ENCODE measurements around the gene C12orf76.
"Not testable (repeated sequence)": the region's sequence is repeated elsewhere in the genome, so short reads cannot be mapped to it uniquely, and the experiment has no call there.

The C12orf76 gene

DNA sequence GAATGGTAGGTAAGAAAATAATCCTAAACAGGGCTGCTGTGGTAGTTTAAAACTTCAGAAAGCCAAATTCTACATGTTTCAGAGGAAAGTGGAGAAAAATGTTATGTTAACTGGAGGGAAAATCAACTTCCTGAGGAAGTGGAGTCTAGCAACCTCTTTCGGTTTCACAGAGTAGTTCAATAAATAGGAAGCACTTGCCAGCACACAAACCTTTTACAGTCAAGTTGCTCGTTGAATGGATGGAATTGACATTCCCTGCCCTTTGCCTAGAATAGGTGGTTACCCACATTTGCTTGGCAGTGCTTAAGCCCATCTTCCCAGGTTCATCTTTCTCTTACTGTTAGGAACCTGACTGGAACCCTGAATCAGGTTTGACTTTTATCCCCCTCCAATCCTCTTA lies 33.2 kb downstream of the C12orf76 start:
- DNase-seq: peak; percentile 82

- DNase-seq: no peak
Measured at GRCh38 chr12:110012659-110013058, 35.7 kb downstream of the C12orf76 start.

GRCh38 chr12:110012137-110012536 lies 36.2 kb downstream of the C12orf76 start:
- peak; percentile 78 for DNase-seq

- peak; percentile 78 for DNase-seq
Measured at GRCh38 chr12:110010853-110011723, 37.2 kb downstream of the C12orf76 start.

DNA sequence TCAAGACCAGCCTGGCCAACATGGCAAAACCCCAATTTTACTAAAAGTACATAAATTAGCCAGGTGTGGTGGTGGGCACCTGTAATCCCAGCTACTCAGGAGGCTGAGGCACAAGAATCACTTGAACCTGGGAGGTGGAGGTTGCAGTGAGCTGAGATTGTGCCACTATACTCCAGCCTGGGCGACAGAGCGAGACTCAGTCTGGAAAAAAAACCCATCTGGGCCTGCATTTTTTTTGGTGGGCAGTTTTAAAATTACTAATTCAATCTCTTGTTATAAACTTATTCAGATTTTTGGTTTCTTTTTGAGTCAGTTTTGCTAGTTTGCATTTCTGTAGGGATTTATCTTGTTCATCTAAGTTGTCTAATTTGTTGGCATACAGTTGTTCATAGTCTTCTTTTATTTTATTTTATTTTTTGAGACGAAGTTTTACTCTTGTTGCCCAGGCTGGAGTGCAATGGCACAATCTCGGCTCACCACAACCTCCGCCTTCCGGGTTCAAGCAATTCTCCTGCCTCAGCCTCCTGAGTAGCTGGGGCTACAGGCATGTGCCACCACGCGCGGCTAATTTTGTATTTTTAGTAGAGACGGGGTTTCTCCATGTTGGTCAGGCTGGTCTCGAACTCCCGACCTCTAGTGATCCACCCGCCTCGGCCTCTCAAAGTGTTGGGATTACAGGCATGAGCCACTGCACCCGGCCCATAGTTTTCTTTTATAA lies 39.5 kb downstream of the C12orf76 start:
- not testable (repeated sequence) for DNase-seq

DNA sequence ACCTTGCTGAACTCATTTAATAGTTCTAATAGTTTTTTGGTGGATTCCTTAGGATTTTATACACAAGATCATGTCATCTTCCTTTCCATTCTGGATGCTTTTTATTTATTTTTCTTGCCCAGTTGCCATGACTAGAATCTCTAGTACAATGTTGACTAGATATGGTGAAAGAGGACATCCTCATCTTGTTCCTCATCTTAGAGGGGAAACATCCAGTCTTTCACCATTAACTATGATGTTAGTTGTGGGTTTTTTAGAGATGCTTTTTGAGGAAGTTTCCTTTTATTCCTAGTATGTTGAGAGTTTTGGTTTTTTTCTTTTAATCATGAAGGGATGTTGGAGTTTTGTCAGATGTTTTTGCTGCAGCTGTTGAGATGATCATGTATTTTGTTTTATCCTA lies 40.4 kb downstream of the C12orf76 start:
- peak; percentile 96 for DNase-seq

DNA sequence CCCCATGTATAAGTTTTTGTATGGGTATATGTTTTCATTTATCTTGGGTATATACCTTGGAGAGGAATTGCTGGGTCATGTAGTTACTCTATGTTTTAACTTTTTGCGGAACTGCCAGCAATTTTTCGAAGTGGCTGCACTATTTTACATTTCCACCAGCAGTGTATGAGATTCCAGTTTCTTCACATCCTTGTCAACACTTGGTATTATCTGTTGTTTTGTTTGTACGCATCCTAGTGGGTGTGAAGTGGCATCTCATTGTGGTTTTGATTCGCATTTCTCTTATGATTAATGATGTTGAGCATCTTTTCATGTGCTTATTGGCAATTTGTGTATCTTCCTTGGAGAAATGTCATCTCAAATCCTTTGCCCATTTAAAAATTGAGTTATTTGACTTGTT lies 42.2 kb downstream of the C12orf76 start:
- DNase-seq: no peak

GRCh38 chr12:110005319-110005973 lies 42.9 kb downstream of the C12orf76 start:
- DNase-seq: no peak

- no peak for DNase-seq
Measured at GRCh38 chr12:110004598-110004997, 43.7 kb downstream of the C12orf76 start.

GRCh38 chr12:110002676-110003515 lies 45.4 kb downstream of the C12orf76 start:
- no peak for DNase-seq

GRCh38 chr12:110001596-110001995 lies 46.7 kb downstream of the C12orf76 start:
- no peak for DNase-seq

GRCh38 chr12:109999983-110000505 lies 48.3 kb downstream of the C12orf76 start:
- DNase-seq: peak; percentile 26

- DNase-seq: no peak
Measured at GRCh38 chr12:109999649-109999971, 48.7 kb downstream of the C12orf76 start.

GRCh38 chr12:109998904-109999648 lies 49.2 kb downstream of the C12orf76 start, which contains the start of gene ANKRD13A:
ANKRD13A (plus strand) TSS chr12:109999430; CDS start chr12:109999689, 259 bp downstream.
- peak; percentile 90 for DNase-seq

DNA sequence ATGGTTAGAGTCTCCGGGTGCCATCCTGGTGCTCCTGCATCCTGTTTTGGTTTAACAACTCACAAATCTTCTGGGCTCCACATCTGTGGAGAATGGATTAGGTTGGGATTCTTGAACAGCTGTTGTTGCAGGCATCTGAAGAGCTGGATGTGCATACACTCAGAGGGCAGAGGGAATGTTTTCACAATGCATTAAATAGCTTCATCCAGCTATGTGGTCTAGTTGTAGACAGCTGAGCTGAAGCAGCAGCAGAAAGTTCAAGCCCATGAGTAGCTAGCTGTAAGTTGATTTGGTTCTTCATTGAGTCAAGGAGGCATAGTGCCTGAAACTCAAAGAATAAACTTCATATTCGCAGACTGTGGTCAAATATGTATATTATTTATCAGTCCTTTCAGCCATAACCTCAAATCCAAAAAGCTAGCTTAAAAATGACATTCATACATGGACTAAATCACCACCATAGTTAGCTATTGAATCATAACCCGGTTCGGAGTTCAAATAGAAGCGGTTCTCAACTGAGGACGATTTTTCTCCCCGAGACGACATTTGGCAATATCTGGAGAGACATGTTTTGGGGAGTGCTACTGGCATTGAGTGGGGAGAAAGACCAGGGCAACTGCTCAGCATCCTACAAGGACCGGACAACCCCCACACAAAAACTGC lies 50.0 kb downstream of the C12orf76 start:
- DNase-seq: no peak

DNA sequence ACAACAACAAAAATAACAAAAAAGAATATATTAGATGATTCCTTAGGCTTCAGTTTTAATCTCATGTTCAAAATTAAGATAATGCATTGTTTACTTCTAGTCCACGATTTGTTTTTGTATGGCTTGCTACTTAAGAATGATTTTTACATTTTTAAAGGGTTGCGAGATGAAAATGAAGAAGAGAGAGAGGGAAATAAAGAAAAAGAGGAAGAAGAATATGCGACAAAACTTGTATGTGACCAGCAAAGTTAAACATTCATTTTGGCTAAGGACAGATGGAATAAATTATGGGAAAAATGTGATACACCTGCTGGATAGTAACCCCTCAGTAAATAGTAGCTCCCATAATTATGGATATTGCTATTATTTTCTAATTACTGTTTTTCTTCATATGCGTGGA lies 50.9 kb downstream of the C12orf76 start:
- no peak for DNase-seq

DNA sequence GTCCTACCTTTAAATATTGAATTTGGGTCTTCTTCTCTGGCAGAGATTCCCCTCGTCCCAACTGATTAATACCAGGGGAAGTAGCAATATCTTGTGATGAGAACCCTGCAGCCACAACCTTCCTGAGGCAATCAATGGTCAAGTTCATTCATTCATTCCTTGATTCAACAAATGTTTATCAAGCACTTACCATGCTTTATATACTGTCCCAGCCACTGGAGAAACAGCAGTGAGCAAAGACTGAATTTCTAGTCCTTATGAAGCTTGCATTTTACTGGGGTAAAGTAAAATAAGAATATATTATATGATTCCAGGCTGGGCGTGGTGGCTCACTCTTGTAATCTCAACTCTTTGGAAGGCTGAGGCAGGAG lies 51.9 kb downstream of the C12orf76 start:
- DNase-seq: no peak

DNA sequence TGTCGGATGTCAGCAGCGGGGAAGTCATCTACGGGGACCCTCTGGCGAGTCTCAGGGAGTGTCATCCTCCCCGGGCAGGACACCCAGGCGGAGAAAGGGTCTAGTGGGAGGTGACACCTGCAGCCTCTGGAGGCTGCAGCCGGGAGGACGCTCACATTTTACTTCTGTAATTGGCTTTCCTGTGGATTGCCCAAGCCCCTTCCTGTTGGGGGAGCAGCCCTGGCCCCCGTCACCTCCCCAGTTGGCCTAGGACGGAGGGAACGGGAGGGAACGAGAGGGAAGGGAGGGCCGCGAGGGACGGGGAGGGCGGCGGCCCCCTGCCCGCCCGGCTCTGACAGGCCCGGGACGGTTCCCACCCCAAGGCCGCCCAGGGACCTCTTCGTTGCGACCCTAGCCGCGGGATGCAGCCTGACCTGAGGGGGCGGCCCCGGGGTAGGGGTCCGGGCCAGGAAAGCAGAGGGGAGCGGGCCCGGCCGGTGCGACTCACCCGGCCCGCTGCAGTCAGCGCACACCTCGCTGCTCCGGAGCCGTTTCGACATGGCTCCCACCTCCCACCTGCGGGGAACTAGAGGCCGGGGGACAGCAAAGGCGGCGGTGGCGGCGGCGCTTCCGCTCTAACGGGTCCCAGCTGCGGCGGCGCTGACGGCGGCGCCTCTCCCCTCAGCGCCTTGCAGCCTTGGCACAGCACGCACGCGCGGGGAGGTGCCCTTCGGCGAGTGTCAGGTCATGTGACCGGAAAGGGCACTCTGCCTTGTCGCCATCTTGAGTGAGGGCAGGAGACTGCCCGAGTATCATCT lies 52.4 kb downstream of the C12orf76 start, which contains the start of gene GIT2:
Gene GIT2, minus strand, starts transcription at position 683 of the 797 bp plus-strand sequence. Its CDS starts 144 bp downstream, at position 539.
- DNase-seq: peak; percentile 97

- peak; percentile 60 for DNase-seq
Measured at GRCh38 chr12:109995361-109995685, 53.0 kb downstream of the C12orf76 start.

Measured in inflammatory macrophage treated with lipopolysaccharide for 4 hours (primary cell).